Right lobe of liver (tissue), 6 donors: ENCODE data around the gene PMS1. TPM values are rescaled to one million over a fixed set of nuclear protein-coding genes. Genes with fewer than 3 reads are reported as not detected.
"Not testable (repeated sequence)": the region's sequence is repeated elsewhere in the genome, so short reads cannot be mapped to it uniquely, and the experiment has no call there.

Experiments
- ATAC-seq, 4 donors: fragments of 200-7000 bp; cut with Tn5 transposase; one replicate each; pipeline ENCODE4 v1.9.1; 2020; ENCODE audit warnings: mild to moderate bottlenecking in 4 of 4, moderate library complexity in 4 of 4
- DNase-seq, 3 donors: peaks; one replicate each; pipeline ENCODE4 v3.0.0-alpha.2; 2020
- H3K27ac ChIP-seq, 3 donors: fragments of 200-600 bp; one replicate each; pipeline ENCODE4 v1.8.0; 2022
- H3K27me3 ChIP-seq, 2 donors: fragments of 200-600 bp; one replicate each; pipeline ENCODE4 v1.8.0; 2022
- H3K36me3 ChIP-seq, 4 donors: fragments of 200-600 bp; sonication (generic) in 1 of 4; one replicate each; pipeline versions ENCODE4 v1.5.1 to v1.8.0; 2017 to 2022; ENCODE audit warnings: control low read depth in 1 of 4
- H3K4me1 ChIP-seq, 4 donors: fragments of 200-600 bp; sonication (generic) in 1 of 4; one replicate each; pipeline versions ENCODE4 v1.5.1 to v1.8.0; 2017 to 2022; ENCODE audit warnings: control low read depth in 1 of 4
- H3K4me3 ChIP-seq, 3 donors: fragments of 200-600 bp; one replicate each; pipeline ENCODE4 v1.8.0; 2022
- H3K9me3 ChIP-seq, 4 donors: fragments of 200-600 bp; sonication (generic) in 1 of 4; one replicate each; pipeline versions ENCODE4 v1.5.1 to v1.8.0; 2017 to 2022; ENCODE audit warnings: control low read depth in 1 of 4
- CTCF ChIP-seq, 4 donors: fragments of 200-600 bp in 3 of 4; fragments of 450-650 bp in 1 of 4; IDR thresholded peaks; one replicate each; pipeline versions ENCODE4 v1.5.1 to v1.8.0; 2016 to 2022; ENCODE audit warnings: antibody characterized with exemption in 4 of 4, mild to moderate bottlenecking in 2 of 4
- POLR2A ChIP-seq: fragments of 450-650 bp; IDR thresholded peaks from one replicate; pipeline ENCODE4 v1.6.1; 2017; ENCODE audit warnings: antibody characterized with exemption, mild to moderate bottlenecking
- WGBS: methylation state at CpG from one replicate; pipeline ENCODE4 v1.1.6; 2018; ENCODE audit warnings: low coverage, low lambda C conversion rate; ENCODE audit not compliant: insufficient coverage; ENCODE audit errors: missing lambda C conversion rate; 5-methylcytosine and 5-hydroxymethylcytosine counted together
- intact Hi-C, 2 donors: fragments of 100-400 bp; cut with DNase I; formaldehyde crosslinking; loops; one replicate each; pipeline versions ENCODE4 v1.11.2 to v1.14.1; 2022
- total RNA-seq, 6 experiments: library from RNA; depleted of rRNA in 2 of 6; stranded (reverse); fragments of >200 nt in 2 of 6; fragmentation: NEBNext Ultra II Directional in 3 of 6; extraction: Animal tissue kit (Norgen Biotek cat#: 25700) in 3 of 6; gene quantifications; one replicate each; pipeline versions ENCODE4 v1.1.0 to v1.2.4, GENCODE V29; 2016 to 2023
- donor health status: DM: no; HTN: yes; CAD: no.
- donor health status: DM: no; HTN: no; CAD: no.
- donor health status: DM: no; HTN: no; CAD: no.
- donor health status: DM: no; HTN: yes; CAD: no.
- donor health status: DM: no; HTN: yes; CAD: no.

Gene PMS1
- total RNA-seq, 6 experiments from 2014 or later = 8.1 to 9.5 (median 8.4) TPM

GRCh38 chr2:189829102-189829833 lies 45.0 kb downstream of the PMS1 start:
- DNase-seq = no peak

GRCh38 chr2:189830510-189830909 lies 46.3 kb downstream of the PMS1 start:
- intact Hi-C loops = no loop called here
- no peaks in the 10 kb centered on the region for H3K9me3 ChIP-seq
- H3K4me1 ChIP-seq = no peaks in the 10 kb centered on the region
- ATAC-seq = no peak
- H3K36me3 ChIP-seq = no peaks in the 10 kb centered on the region
- H3K27me3 ChIP-seq = no peaks in the 10 kb centered on the region
- H3K4me3 ChIP-seq = no peak overlapping the region
- DNase-seq = no peak
- no peak for TF ChIP-seq CTCF (IDR thresholded peaks at IDR 0.05)
- TF ChIP-seq POLR2A = no peak
- H3K27ac ChIP-seq = no peak overlapping the region
- 100% methylated on average over 1 of the region's 1 CpG for WGBS

More at GRCh38 chr2:189829102-189829833, 45.0 kb downstream of the PMS1 start:
- Histone ChIP-seq H3K27ac (no peak overlapping the region), H3K9me3 (no peaks in the 10 kb centered on the region), H3K27me3 (no peaks in the 10 kb centered on the region), H3K36me3 (no peaks in the 10 kb centered on the region), H3K4me3 (no peak overlapping the region), H3K4me1 (no peaks in the 10 kb centered on the region)
- ATAC-seq = no peak
- intact Hi-C loops = no loop called here
- no peak for TF ChIP-seq POLR2A
- TF ChIP-seq CTCF (IDR thresholded peaks at IDR 0.05) = no peak
- WGBS = 87% methylated on average over 4 of the region's 4 CpGs

GRCh38 chr2:189834059-189834458 lies 49.8 kb downstream of the PMS1 start:
- Histone ChIP-seq H3K36me3 (no peaks in the 10 kb centered on the region), H3K9me3 (no peaks in the 10 kb centered on the region), H3K27me3 (no peaks in the 10 kb centered on the region), H3K4me3 (no peak overlapping the region), H3K4me1 (no peaks in the 10 kb centered on the region), H3K27ac (no peak overlapping the region)
- peak in 2 of 4 donors; percentile 33 to 49 for ATAC-seq
- WGBS = 89% methylated on average over 3 of the region's 3 CpGs
- intact Hi-C loops = no loop called here
- DNase-seq = no peak
- TF ChIP-seq CTCF (IDR thresholded peaks at IDR 0.05) (no peak), POLR2A (no peak)

- 85% methylated on average over 1 of the region's 1 CpG for WGBS
- not testable (repeated sequence) for DNase-seq
These were observed 50.4 kb downstream of the PMS1 start for GRCh38 chr2:189834642-189835041.

GRCh38 chr2:189835855-189836558 lies 51.8 kb downstream of the PMS1 start:
- H3K9me3 ChIP-seq = no peaks in the 10 kb centered on the region
- intact Hi-C loops = no loop called here
- no peak for TF ChIP-seq POLR2A
- TF ChIP-seq CTCF (IDR thresholded peaks at IDR 0.05) = no peak
- H3K27ac ChIP-seq = no peak overlapping the region
- no peak overlapping the region for H3K4me3 ChIP-seq
- DNase-seq (no peak), ATAC-seq (no peak)
- WGBS = 84% methylated on average over 4 of the region's 4 CpGs
- H3K4me1 ChIP-seq = no peaks in the 10 kb centered on the region
- H3K36me3 ChIP-seq = no peaks in the 10 kb centered on the region
- H3K27me3 ChIP-seq = no peaks in the 10 kb centered on the region

More at GRCh38 chr2:189834642-189835041, 50.4 kb downstream of the PMS1 start:
- H3K27ac ChIP-seq, H3K36me3 ChIP-seq, ATAC-seq, H3K4me3 ChIP-seq, H3K4me1 ChIP-seq, intact Hi-C loops, H3K9me3 ChIP-seq, H3K27me3 ChIP-seq: not testable (repeated sequence)
